H1 (cell line): ENCODE data around the gene NOS1AP. TPM values are rescaled to one million over a fixed set of nuclear protein-coding genes. Genes with fewer than 3 reads are reported as not detected.

ENCODE experiments used
- CTCF ChIA-PET: fragments of 300-600 bp; sonication (Branson Sonifier 250); formaldehyde crosslinking; loops from one replicate; lab custom pipeline; 2021; ENCODE audit not compliant: partially characterized antibody; lab: Charles Lee
- POLR2A ChIA-PET: fragments of 300-600 bp; sonication (Branson Sonifier 250); formaldehyde crosslinking; loops from one replicate; lab custom pipeline; 2021; ENCODE audit warnings: inconsistent platforms; ENCODE audit not compliant: partially characterized antibody; lab: Charles Lee
- DNase-seq, 2 experiments: peaks; one replicate each; pipeline versions ENCODE4 v3.0.0 to v3.0.0-alpha.2; 2010 to 2022; ENCODE audit warnings: low spot score in 2 of 2, low read depth in 1 of 2, mixed read lengths in 1 of 2
- FAIRE-seq: peaks from 2 replicates; lab custom pipeline; 2011; peaks lifted over from hg19 to GRCh38; lab: Jason Lieb, UNC
- H2AFZ ChIP-seq: 2 replicates; pipeline ENCODE4 v1.8.1; 2012; ENCODE audit warnings: low read length, inconsistent platforms
- H2AK5ac ChIP-seq: 2 replicates; pipeline ENCODE4 v1.6.1; 2013; ENCODE audit warnings: low read depth, low read length
- H2BK120ac ChIP-seq: replicated peaks from 2 replicates; pipeline ENCODE3; 2013; ENCODE audit warnings: low read depth, low read length, inconsistent platforms
- H2BK12ac ChIP-seq: 2 replicates; pipeline ENCODE4 v1.6.1; 2013; ENCODE audit warnings: low read depth, low read length
- H2BK15ac ChIP-seq: 2 replicates; pipeline ENCODE4 v1.6.1; 2013; ENCODE audit warnings: low read length
- H2BK20ac ChIP-seq: 2 replicates; pipeline ENCODE4 v1.6.1; 2013; ENCODE audit warnings: low read length
- H2BK5ac ChIP-seq: 2 replicates; pipeline ENCODE4 v1.6.1; 2013; ENCODE audit warnings: low read depth, low read length
- H3K14ac ChIP-seq: 2 replicates; pipeline ENCODE4 v1.6.1; 2013; ENCODE audit warnings: inconsistent platforms; ENCODE audit not compliant: insufficient read length
- H3K18ac ChIP-seq: 2 replicates; pipeline ENCODE4 v1.6.1; 2013; ENCODE audit warnings: low read length; ENCODE audit errors: extremely low read depth
- H3K23ac ChIP-seq: 2 replicates; pipeline ENCODE4 v1.6.1; 2013; ENCODE audit warnings: inconsistent platforms; ENCODE audit not compliant: insufficient read length
- H3K23me2 ChIP-seq: 2 replicates; pipeline ENCODE4 v1.6.1; 2013; ENCODE audit warnings: low read depth, low read length
- H3K27ac ChIP-seq: 2 replicates; pipeline ENCODE4 v1.6.1; 2011; ENCODE audit warnings: low read depth, low read length, inconsistent platforms
- H3K27me3 ChIP-seq, 4 experiments: replicated peaks in 1 of 4; 1 replicate in 1 of 4; 2 replicates in 3 of 4; pipeline versions ENCODE4 v1.6.1 to v1.8.1; 2011 to 2013; ENCODE audit warnings: low read length in 3 of 4, mild to moderate bottlenecking in 3 of 4, inconsistent platforms in 2 of 4, mixed read lengths in 2 of 4, moderate library complexity in 1 of 4; ENCODE audit not compliant: control insufficient read depth in 3 of 4, insufficient read depth in 3 of 4; ENCODE audit errors: extremely low read depth in 1 of 4
- H3K36me3 ChIP-seq, 4 experiments: 2 replicates each; pipeline versions ENCODE4 v1.6.1 to v1.8.1; 2011 to 2013; ENCODE audit warnings: mild to moderate bottlenecking in 4 of 4, low read length in 3 of 4, moderate library complexity in 2 of 4, control low read depth in 1 of 4, inconsistent platforms in 1 of 4; ENCODE audit not compliant: insufficient read depth in 4 of 4, control insufficient read depth in 2 of 4
- H3K4ac ChIP-seq: replicated peaks from 2 replicates; pipeline ENCODE3; 2013; ENCODE audit warnings: low read length, low read depth, mixed read lengths, inconsistent platforms; ENCODE audit not compliant: insufficient read length
- H3K4me1 ChIP-seq, 4 experiments: replicated peaks in 1 of 4; 1 replicate in 1 of 4; 2 replicates in 3 of 4; pipeline versions ENCODE4 v1.6.1 to v1.8.1; 2011 to 2013; ENCODE audit warnings: low read length in 3 of 4, inconsistent platforms in 2 of 4, mixed read lengths in 1 of 4; ENCODE audit not compliant: insufficient read depth in 4 of 4, control insufficient read depth in 3 of 4
- H3K4me2 ChIP-seq, 2 experiments: 2 replicates each; pipeline versions ENCODE4 v1.6.1 to v1.8.1; 2011 to 2013; ENCODE audit warnings: low read depth in 2 of 2, low read length in 2 of 2, control low read depth in 1 of 2, inconsistent platforms in 1 of 2, mild to moderate bottlenecking in 1 of 2; ENCODE audit not compliant: insufficient read depth in 1 of 2
- H3K4me3 ChIP-seq, 4 experiments: fragments of 200-600, 300-600 bp in 1 of 4; sonication (generic), shearing (Covaris generic), sonication (Bioruptor Twin) in 1 of 4; 2 replicates each; pipeline versions ENCODE4 v1.5.1 to v1.8.1; 2011 to 2016; ENCODE audit warnings: low read length in 4 of 4, low read depth in 3 of 4, control low read depth in 2 of 4, inconsistent platforms in 2 of 4, mild to moderate bottlenecking in 2 of 4, mixed read lengths in 1 of 4, moderate library complexity in 1 of 4; ENCODE audit not compliant: insufficient read depth in 2 of 4; ENCODE audit errors: extremely low read depth in 1 of 4
- H3K56ac ChIP-seq: replicated peaks from 2 replicates; pipeline ENCODE3; 2013; ENCODE audit warnings: low read depth, mild to moderate bottlenecking, mixed read lengths, low read length, inconsistent platforms; ENCODE audit not compliant: insufficient read length
- H3K79me1 ChIP-seq: 2 replicates; pipeline ENCODE4 v1.6.1; 2013; ENCODE audit warnings: low read depth, low read length, control low read depth
- H3K79me2 ChIP-seq, 2 experiments: 2 replicates each; pipeline versions ENCODE4 v1.6.1 to v1.8.1; 2012 to 2013; ENCODE audit warnings: low read length in 2 of 2, mild to moderate bottlenecking in 2 of 2, inconsistent platforms in 1 of 2; ENCODE audit not compliant: insufficient read depth in 2 of 2, control insufficient read depth in 1 of 2
- H3K9ac ChIP-seq, 4 experiments: replicated peaks in 1 of 4; 1 replicate in 1 of 4; 2 replicates in 3 of 4; pipeline versions ENCODE4 v1.6.1 to v1.8.1; 2011 to 2013; ENCODE audit warnings: low read depth in 3 of 4, low read length in 3 of 4, control low read depth in 2 of 4, mild to moderate bottlenecking in 2 of 4, moderate library complexity in 2 of 4, inconsistent platforms in 1 of 4; ENCODE audit errors: extremely low read depth in 1 of 4
- H3K9me3 ChIP-seq, 2 experiments: 2 replicates each; pipeline versions ENCODE4 v1.6.1 to v1.8.1; 2012 to 2013; ENCODE audit warnings: mild to moderate bottlenecking in 2 of 2, moderate library complexity in 2 of 2, control low read depth in 1 of 2, inconsistent platforms in 1 of 2, low read depth in 1 of 2, low read length in 1 of 2, mixed read lengths in 1 of 2; ENCODE audit not compliant: insufficient read depth in 2 of 2
- H4K20me1 ChIP-seq, 2 experiments: replicated peaks in 1 of 2; 2 replicates each; pipeline versions ENCODE3 to v1.8.1; 2011 to 2013; ENCODE audit warnings: inconsistent platforms in 2 of 2, low read length in 2 of 2, mild to moderate bottlenecking in 1 of 2; ENCODE audit not compliant: insufficient read depth in 2 of 2, control insufficient read depth in 1 of 2
- H4K5ac ChIP-seq: 2 replicates; pipeline ENCODE4 v1.6.1; 2013; ENCODE audit warnings: low read length, low read depth, mixed read lengths, inconsistent platforms; ENCODE audit not compliant: insufficient read length
- H4K8ac ChIP-seq: 2 replicates; pipeline ENCODE4 v1.8.0; 2013; ENCODE audit warnings: mild to moderate bottlenecking, moderate library complexity, low read length, inconsistent platforms; ENCODE audit not compliant: insufficient read depth; ENCODE audit errors: extremely low read depth
- H4K91ac ChIP-seq: replicated peaks from 2 replicates; pipeline ENCODE3; 2013; ENCODE audit warnings: low read length, mixed read lengths, inconsistent platforms; ENCODE audit not compliant: insufficient read length
- BCL11A ChIP-seq, 2 experiments: IDR thresholded peaks; one replicate each; pipeline ENCODE4 v1.6.1; 2011; ENCODE audit warnings: low read depth in 2 of 2, low read length in 2 of 2, mild to moderate bottlenecking in 2 of 2
- CEBPB ChIP-seq: IDR thresholded peaks from 2 replicates; pipeline ENCODE4 v1.6.1; 2012; ENCODE audit warnings: low read depth, low read length
- GABPA ChIP-seq: IDR thresholded peaks from 2 replicates; pipeline ENCODE4 v1.6.1; 2011; ENCODE audit warnings: mild to moderate bottlenecking, low read length, moderate library complexity, borderline replicate concordance; ENCODE audit not compliant: insufficient read depth
- RAD21 ChIP-seq, 2 experiments: IDR thresholded peaks in 1 of 2; conservative IDR thresholded peaks in 1 of 2; 2 replicates each; pipeline ENCODE4 v1.6.1; 2011; ENCODE audit warnings: low read depth in 2 of 2, low read length in 2 of 2, improper control_type of control experiment in 1 of 2, inconsistent platforms in 1 of 2, mild to moderate bottlenecking in 1 of 2, moderate library complexity in 1 of 2
- RFX5 ChIP-seq: IDR thresholded peaks from 2 replicates; pipeline ENCODE4 v1.6.1; 2011; ENCODE audit warnings: low read depth, low read length, improper control_type of control experiment, borderline replicate concordance
- SAP30 ChIP-seq: fragments of 300-600 bp; sonication (generic); IDR thresholded peaks from 2 replicates; pipeline ENCODE4 v1.7.1; 2012; ENCODE audit warnings: low read length, moderate library complexity, mild to moderate bottlenecking, inconsistent platforms; ENCODE audit not compliant: insufficient read depth, insufficient replicate concordance
- SP4 ChIP-seq: IDR thresholded peaks from 2 replicates; pipeline ENCODE4 v1.6.1; 2012; ENCODE audit warnings: low read length, inconsistent platforms
- TBP ChIP-seq: IDR thresholded peaks from 2 replicates; pipeline ENCODE4 v1.6.1; 2011; ENCODE audit warnings: low read depth, low read length, improper control_type of control experiment
- WGBS, 2 experiments: shearing (Covaris generic) in 1 of 2; methylation state at CpG; one replicate each; pipeline versions ENCODE4 v1.1.6 to v1.1.7; 2013 to 2015; ENCODE audit warnings: low lambda C conversion rate in 2 of 2, mixed read lengths in 2 of 2, inconsistent platforms in 1 of 2, low coverage in 1 of 2, missing lambda C conversion rate in 1 of 2; ENCODE audit not compliant: insufficient replicate concordance in 2 of 2, insufficient coverage in 1 of 2, insufficient read length in 1 of 2; ENCODE audit errors: extremely low coverage in 1 of 2, missing lambda C conversion rate in 1 of 2; 5-methylcytosine and 5-hydroxymethylcytosine counted together
- polyA plus RNA-seq, 7 experiments: library from polyadenylated mRNA; depleted of rRNA in 3 of 7; stranded (reverse) in 5 of 7; unstranded in 2 of 7; fragments of >200 nt in 5 of 7; fragments of 200-250 nt in 2 of 7; gene quantifications; 1 replicate in 5 of 7; 2 replicates in 1 of 7; 4 replicates in 1 of 7; pipeline versions ENCODE4 v1.2.1 to v1.2.3, GENCODE V29; 2011 to 2013; ENCODE audit warnings: missing spikeins in 2 of 7, mixed read lengths in 2 of 7
- total RNA-seq: library from RNA; stranded (reverse); fragmentation: NEBNext Ultra II Directional; extraction: Animal tissue kit (Norgen Biotek cat#: 25700); gene quantifications from 2 replicates; pipeline ENCODE4 v1.2.1, GENCODE V29; 2021

NOS1AP gene
- total and polyA plus RNA-seq, 2 of the 8 experiments (the other 6 are each of a cell fraction or from before 2014, with no cell fraction given), result 2.4 to 12.1 TPM

- Histone ChIP-seq H2BK120ac (no peak overlapping the region), H2AFZ (no peak overlapping the region), H3K27me3 (no peaks in the 10 kb centered on the region), H3K4me3 (no peak overlapping the region), H3K23me2 (no peaks in the 10 kb centered on the region), H4K5ac (no peak overlapping the region), H3K9me3 (no peaks in the 10 kb centered on the region), H3K4me1 (peaks cover 0 to 6% (median 1%) of the 10 kb centered on the region in 4 experiments; a peak in 4 of 7 replicates), H2AK5ac (no peak overlapping the region), H3K9ac (no peak overlapping the region), H4K20me1 (no peaks in the 10 kb centered on the region), H2BK15ac (no peak overlapping the region), H3K79me2 (no peaks in the 10 kb centered on the region), H3K79me1 (no peaks in the 10 kb centered on the region), H3K4me2 (no peak overlapping the region), H3K4ac (no peak overlapping the region), H3K27ac (no peak overlapping the region), H2BK5ac (no peak overlapping the region), H3K18ac (no peak overlapping the region), H4K8ac (no peak overlapping the region; the same call in 1 of the 2 replicates), H4K91ac (no peak overlapping the region), H3K36me3 (0 out of 8 replicates have a peak, but pooled peaks cover 0 to under 1% (median under 1%) of the 10 kb centered on the region in 4 experiments), H3K56ac (no peak overlapping the region), H2BK12ac (no peak overlapping the region), H3K14ac (no peak overlapping the region), H3K23ac (no peak overlapping the region), H2BK20ac (no peak overlapping the region)
- no peak for FAIRE-seq
- ChIA-PET POLR2A (interaction anchor here (0.9 kb wide), 1 partner anchor 326 kb away, joined by 3 read pairs; no protein-coding TSS in a partner anchor), CTCF (interaction anchor here (1.1 to 6.4 kb wide), 8 partner anchors 10 to 351 kb away, joined by 3 to 46 read pairs (median 8); no protein-coding TSS in a partner anchor)
- 93% methylated on average over 5 of the region's 5 CpGs; no CpG with 5 or more reads in 1 of the 2 experiments for WGBS, 2 experiments
- DNase-seq, result peak in 1 of 2 experiments; percentile 42
- TF ChIP-seq SP4 (no peak), GABPA (no peak), RAD21 (IDR thresholded peaks at IDR 0.05 in 1 of 2, conservative IDR thresholded peaks at IDR 0.05 in 1 of 2; ENCODE audit: low read depth in 2 of 2, low read length in 2 of 2) (no peak), SAP30 (no peak), RFX5 (no peak), TBP (no peak), BCL11A (IDR thresholded peaks at IDR 0.05; ENCODE audit: low read depth in 2 of 2, low read length in 2 of 2) (no peak), CEBPB (no peak)
Measured at GRCh38 chr1:162388615-162389014, 319.1 kb downstream of the NOS1AP start.
